COLO668 (cell line): Measurements from ENCODE around the gene CD74.
"Not testable (repeated sequence)": the region's sequence is repeated elsewhere in the genome, so short reads cannot be mapped to it uniquely, and the experiment has no call there.

Experiments used
- DNase-seq: peaks from one replicate; lab custom pipeline; 2025; ENCODE audit not compliant: unreplicated experiment; lab: John Stamatoyannopoulos, UW

The CD74 gene

DNA sequence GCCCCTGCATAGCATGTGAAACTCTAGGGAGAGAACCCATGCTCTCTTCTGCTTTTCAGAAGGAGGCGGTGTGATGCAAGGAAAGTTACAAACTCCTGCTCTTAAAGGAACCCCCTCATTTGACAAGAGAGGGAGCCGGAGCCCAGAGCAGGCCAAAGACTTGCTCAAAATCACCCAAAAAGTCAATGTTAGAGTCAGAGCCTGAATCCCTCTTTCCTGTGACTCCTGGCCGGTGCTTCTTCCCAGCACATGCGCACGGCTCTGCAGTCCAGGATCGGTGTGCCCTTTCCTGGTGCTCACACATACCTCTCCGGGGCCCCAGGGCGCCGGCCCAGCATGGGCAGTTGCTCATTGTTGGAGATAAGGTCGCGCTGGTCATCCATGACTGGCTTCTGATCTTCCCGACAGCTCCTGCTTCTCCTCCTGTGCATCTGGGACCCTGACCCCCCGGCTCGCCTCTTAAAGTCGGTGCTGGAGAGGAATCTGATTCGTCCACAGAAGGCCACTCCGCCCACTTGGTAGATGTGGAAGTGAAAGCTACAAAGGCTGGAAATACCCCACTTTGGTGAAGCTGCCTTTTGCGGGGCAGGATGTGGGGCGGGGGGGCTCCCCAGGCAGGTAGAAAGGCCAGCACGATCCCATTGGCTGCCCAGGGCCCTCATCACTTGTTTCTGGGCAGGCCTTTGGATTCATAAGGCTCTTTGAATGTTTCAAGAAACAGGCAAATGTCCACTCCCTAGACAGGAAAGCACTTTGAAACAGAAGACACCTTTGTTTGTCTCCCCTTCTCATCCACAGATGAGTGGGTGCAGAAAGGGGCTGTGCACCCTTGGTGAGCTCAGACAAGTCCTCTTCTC, at the start of gene CD74:
Gene CD74 (minus strand): TSS at position 592 of the 857 bp plus-strand sequence. CDS start 161 bp downstream, at position 431.
- no peak for DNase-seq

DNA sequence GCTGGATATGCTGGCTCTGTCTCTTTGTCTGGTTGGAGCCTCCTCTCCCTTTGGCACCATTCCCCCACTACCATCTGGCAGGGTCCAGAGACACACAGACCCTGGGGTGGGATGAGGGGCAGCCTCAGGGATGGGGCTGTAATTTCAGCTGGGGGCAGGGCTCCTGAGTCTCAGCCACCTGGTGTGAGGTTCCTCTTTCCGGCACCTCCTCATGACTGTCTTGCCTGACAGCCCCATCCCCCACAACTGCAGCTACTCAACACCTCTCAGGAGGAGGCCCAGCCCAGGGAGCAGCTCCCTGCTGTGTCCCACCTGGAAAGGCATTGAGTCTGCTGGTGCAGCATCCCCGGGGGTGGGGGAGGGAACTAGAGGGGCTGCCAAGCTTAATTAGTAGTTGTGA, 48.5 kb upstream of the CD74 start:
- peak; percentile 50 for DNase-seq

DNA sequence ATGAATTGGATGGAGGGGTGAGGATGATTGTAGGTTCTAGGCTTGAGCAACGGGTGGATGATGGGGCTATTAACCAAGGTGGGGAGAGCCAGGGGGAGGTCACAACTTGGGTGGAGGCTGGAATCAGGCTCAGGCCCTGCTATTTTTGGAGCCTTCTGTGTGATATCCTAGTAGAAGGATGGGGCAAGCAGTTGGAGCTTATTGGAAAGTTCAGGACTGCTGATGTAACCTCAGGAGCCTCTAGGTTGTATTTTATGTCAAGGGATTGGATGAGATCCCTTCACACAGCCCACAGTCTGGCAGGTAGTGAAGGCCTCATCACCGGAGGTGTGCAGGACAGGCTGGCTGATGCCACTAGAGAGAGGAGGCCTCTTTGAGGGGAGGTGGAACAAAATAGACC, 48.1 kb upstream of the CD74 start:
- no peak for DNase-seq

DNA sequence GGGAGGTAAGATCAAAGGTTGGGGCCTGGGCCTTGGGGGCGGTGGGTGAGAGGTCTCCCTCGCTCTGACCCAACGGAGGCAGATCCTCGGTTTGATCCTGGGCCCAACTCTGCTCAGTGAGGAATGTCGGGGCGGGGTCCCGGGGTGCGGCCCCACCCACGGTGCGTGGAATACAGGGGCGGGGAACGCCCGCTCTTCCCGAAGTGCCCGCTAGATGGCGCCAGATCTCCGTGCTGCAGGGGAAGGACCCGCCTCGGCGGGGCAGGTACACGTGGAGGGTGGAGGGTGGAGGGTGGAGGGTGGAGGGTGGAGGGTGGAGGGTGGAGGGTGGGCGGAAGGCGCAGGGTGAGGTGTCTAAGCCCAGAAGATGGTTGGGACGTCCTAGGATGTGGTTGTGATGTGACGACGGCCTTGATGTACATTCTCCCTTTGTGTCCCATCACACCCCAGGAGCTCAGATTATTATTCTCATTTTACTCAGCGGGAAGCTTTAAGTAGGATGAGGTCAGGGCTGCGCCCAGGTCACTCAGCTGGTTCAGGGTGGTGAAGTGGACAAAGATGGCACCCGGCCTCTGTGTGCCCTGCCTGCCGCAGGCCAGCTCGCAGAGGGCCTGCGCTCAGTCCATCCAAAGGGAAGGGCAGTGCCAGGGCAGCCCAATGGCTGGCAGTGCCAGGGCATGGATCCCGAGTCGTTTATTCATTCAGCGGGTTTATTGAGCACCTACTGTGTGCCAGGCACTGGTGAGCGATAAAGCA, 46.3 kb upstream of the CD74 start:
- DNase-seq, result peak; percentile 63

DNA sequence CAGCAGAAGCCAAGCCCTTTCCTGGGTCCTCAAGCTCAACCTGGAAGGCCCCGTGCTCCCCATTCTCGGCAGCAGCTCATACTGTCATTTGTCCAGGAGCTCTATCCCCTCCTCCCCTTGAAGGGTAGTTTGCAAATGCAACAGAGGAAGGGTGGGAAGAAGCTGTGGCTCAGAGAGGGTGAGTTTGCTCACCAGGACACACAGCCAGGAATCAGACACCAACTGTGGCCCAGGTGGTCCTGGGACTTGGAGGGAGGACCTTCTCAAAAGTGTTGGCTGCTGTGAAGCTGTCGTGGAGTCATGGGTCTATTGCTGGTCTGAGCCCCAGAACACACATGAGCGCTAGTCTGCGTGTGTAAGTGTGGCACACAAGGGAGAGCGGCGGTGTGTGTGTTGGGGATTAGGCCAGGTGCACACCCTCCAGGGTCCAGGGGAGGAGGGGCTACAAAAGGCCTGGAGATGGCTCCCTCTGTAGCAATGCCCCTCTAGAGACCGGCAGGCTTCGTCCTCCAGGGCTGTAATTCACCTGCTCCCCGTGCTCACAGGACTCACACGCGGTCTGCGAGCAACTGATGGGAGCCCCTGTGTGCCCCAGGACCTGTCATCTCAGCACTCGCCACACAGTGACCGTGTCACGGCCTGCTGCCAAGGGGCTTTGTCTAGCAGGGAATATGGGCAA, 45.0 kb upstream of the CD74 start:
- DNase-seq, result no peak

DNA sequence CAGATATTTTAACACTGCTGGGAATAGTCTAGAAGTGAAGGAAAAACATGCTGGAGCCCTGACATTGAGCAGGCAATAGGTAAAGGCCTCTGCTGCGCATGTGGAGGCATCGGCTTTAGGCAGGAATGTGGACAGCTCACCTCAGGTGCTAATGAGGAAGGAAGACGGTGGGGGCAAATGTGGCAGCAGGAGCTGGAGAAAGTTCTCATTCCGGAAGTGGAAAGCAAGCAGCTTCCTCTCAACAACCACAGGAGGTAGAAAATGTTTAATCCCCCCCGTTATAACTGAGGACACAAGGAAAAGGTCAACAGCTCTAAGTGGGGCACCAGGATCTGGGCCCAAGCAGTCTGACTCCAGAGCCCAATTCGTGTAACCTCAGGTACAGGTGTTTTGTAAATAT, 44.4 kb upstream of the CD74 start:
- DNase-seq, result no peak

DNA sequence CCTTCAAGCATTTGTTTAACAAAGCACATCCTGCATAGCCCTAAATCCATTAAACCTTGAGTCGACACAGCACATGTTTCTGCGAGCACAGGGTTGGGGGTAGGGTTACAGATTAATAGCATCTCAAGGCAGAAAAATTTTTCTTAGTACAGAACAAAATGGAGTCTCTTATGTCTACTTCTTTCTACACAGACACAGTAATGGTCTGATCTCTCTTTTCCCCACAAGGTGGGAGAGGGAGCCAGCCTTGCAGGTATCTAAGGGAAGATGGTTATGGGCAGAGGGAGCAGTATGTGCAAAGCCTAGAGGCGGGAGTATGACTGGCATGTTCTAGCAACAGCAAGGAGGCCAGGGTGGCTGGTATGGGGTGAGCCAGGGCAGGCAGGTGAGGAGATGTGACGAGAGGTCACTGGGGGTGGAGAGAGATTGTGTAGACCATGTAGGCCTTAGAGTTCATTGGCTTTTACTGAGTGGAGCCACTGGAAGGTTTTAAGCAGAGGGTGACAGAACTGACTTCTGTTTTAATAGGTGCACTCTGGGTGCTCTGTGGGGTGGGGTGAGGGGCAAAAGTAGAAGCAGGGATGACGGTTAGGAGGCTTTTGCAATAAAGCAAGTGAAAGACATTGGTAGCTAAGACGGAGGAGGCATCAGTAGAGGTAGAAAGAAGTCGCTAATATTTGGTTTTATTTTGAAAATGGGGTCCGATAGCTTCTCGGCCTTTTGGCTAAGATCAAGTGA, 42.0 kb upstream of the CD74 start:
- no peak for DNase-seq

DNA sequence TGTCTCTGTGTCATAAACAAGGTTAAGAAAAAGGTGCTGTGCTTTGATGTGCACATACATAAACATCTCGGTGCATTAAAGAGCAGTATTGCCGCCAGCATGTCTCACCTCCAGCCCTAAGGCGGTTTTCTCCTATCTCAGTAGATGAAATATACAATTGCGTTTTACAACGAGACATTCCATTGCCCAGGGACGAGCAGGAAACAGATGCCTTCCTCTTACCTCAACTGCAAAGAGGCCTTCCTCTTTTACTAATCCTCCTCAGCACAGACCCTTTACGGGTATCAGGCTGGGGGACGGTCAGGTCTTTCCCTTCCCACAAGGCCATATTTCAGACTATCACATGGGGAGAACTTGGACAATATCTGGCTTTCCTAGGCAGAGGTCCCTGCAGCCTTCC, 41.3 kb upstream of the CD74 start:
- not testable (repeated sequence) for DNase-seq

DNA sequence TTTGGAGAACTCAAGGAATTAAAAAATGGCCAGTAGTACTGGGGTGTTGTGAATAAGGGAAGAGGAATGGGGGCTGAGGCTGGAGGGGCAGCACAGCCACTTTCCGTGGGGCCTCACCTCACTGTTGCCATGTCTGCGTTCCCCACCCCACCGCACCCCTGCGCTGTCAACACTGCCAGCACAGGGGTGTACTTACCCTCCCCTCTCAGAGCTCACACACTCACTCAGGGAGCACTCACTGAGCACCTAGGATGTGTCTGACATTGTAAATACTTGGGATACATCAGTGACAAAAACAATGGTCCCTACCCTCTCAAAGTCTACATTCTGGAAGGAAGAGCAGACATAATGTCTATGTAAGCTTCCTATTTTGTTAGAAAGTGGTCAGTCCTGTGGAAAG, 40.2 kb upstream of the CD74 start:
- DNase-seq, result no peak

DNA sequence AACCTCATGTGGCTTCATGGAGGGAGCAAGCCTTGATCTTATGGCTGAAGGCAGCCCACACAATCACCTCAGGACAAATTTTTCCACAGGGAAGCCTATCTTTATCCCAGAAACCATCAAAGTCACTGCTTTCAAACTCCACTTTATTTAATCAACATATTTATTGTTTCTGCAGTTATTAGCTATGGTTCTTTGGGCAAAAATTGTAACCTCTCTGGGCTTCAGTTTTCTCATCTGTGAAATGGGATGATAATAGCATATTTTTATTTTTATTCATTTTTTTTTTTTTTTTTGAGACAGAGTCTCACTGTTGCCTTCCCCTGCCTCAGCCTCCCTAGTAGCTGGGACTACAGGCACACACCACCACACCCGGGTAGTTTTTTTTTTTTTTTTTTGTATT, 38.9 kb upstream of the CD74 start:
- DNase-seq, result no peak

DNA sequence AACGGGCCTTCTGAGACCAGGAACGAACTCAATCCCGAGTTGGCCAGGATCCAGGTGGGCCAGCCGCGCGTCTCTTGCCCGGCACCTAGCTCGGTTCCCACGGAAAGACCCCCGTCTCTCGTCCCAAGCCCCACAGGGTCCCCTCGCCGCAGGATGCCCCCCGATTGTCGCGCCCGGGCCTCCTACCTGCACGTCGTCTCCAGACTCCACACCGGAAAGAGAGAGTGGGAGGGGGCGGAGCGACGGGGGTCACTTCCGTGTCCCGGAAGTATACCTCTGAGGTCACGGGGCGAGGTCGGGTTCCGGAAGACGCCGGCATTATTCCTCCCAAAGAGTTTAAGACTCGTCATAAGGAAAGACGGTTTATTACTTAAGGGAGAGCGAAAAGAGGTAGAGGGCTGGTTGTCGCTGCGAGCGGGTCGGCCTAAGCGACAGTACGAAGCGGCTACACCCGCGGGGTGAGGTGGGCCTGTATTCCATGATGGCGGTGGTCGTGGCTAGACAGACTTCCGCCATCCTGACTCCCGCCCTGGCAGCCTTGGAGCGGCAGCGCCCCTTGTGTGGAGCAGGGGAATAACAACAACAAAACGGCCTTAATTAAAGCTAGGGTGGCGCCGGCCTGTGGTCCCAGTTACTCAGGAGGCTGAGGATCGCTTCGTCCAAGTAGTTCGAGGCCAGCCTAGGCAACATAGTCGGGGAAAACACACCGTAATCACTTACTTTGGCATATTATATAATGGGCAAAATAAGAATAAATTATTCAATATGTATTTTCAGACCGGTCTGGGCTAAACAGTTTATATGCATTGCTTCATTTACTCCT, 37.0 kb upstream of the CD74 start, which contains the start of gene RPS14:
Gene RPS14 (minus strand): TSS at position 223 of the 823 bp plus-strand sequence. CDS start 2,006 bp downstream, outside the sequence.
- peak; percentile 88 for DNase-seq

DNA sequence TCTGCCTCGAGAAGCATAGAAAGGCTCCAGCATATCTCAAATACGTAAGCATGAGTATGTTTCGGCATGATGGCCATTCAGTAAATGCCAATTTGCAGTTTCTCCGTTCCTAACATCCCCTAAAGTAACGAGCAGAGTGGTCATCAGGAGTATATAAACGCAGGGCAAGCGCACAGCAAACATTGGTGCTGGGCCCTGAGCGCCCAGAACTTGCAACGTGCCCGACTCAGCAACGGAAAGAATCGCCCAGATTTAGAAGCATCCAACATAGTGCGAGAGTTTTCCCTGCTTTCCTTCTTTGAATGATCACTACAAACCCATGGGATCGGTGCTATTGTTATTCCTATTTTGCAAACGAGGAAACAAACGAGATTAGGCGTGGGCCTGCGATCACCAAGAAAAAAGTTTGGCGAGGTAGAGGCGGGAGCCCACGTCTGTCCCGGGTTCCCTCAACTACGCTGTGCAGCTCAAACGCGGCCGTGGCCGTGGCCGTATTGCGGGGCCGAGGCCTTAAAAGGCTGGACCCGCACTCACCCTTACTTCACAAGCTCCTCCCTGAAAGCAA, 36.3 kb upstream of the CD74 start:
- peak; percentile 41 for DNase-seq

DNA sequence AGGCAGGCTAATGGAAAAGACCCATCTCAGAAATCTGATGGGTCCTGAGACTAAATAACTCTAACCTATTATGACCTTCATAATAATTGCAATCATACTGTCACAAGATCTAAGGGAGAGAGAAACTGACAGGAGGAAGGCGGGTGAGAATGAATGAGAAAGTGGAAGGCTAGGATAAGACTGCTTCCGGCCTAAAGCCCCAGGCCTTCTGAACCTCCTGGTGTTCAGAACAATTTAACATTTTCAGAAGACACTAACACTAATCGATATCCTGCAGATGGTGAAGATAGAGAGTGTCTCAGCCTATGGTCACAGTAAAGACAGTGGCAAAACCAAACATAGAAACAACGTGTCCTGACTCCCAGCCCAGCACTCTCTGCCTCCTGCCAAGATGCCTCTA, 35.6 kb upstream of the CD74 start:
- no peak for DNase-seq

DNA sequence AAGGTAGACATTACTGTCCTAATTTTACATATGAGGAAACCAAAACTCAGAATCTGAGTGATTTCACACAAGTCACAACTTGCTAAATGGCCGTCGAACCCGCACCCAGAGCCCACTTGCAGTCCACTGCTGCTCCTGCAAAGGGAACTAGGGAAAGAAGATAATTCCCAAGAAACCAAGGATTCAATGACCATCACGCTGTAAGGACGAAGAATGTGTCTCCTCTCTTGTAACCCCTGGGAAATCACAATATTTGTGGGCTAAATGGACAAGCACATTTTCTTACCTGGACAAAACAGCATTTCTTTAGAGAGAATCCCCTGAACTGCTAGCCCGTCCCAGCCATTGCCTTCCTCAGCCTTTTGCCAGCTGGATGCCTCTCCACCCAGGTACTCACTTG, 34.5 kb upstream of the CD74 start:
- DNase-seq, result no peak

DNA sequence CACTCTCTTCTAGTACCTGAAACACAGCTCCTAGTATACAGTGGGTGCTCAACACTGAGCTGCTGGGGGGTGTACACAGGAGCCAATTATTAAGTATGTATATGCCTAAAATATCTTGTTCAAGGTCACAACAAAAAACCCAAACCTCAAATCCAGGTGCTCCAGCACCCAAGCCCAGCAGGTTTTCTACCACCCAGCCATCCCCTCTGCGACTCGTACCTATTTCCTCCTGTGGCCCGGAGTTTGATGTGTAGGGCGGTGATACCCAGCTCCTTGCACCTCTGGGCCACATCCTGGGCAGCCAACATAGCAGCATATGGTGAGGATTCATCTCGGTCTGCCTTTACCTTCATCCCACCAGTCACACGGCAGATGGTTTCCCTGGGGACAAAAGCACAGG, 33.9 kb upstream of the CD74 start:
- no peak for DNase-seq

DNA sequence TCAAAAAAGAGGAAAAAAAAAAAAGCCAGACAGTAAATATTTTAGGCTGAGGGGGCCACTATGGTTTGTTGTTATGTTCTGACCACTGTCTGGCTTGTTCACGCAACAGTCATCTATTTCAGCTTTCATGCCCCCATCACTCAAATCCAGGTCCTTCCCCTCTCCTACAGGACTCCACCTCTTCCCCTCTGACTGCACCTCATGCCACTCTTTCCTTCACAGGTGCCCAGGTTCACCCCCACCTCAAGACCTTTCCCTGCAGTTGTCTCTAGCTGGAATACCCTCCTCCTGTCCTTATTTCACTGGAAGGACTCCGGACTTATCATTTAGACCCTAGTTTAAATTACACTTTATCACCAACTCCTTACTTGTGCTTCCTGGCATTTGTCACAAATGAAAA, 33.4 kb upstream of the CD74 start:
- no peak for DNase-seq

DNA sequence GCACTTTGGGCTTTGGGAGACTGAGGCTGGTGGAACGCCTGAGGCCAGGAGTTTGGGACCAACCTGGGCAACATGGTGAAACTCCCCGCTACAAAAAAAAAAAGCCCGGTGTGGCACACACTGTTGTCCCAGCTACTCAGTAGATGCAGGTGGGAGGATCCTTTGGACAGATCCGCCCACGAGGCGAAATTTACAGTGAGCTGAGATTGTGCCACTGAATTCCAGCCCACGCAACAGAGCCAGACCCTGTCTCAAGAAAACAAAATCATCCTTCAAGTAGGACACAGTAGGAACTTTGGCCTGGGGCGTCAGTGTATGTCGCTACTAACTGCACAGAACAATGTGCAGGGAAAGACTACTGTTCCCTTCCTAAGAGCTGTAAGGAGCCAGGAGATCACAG, 32.1 kb upstream of the CD74 start:
- DNase-seq, result no peak

DNA sequence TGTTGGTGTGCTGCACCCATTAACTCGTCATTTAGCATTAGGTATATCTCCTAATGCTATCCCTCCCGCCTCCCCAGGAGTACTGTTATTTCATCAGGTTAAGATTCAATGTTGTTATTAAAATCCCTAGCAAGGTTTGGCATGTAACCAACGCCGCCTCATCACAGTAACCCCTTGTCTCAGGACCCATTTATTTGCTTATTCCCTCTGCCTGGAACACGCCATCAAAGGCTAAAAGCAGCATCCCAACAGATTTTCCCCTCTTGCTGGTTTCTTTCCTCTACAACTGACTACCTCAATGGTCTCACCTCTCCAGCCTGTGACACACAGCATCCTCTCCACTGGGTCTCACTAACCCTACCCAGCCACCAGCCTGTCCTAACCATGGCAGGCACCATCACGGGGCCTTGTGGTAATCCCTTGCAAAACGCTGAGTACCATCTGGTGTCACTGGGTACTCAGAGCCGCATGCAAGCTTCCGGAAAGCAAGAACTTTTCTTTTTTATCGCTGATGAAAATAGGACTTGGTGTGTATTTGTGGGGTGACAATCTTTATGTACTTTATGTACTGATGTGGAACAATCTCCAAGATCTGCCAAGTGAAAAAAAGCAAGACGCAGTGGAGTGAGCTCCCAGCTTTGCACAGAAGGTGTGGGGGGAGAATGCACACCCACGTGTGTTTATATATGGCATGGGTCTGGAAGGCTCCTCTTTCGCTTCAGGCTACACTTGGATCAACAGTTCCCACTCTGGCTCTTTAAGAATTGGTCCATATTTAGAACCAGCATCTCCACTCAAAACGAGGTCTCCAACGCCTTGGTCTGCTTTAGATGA, 30.7 kb upstream of the CD74 start:
- DNase-seq, result no peak

DNA sequence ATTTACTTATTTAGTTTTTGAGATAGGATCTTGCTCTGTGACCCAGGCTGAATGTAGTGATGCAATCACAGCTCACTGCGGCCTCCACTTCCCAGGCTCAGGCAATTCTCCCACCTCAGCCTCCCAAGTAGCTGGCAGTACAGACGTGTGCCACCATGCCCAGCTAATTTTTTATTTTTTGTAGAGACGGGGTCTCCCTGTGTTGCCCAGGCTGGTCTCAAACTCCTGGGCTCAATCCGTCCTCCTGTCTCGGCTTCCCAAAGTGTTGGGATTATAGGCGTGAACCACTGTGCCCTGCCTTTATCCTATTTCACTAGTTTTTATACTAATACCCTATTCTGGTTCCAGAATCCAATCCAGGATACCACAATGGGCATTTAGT, 30.0 kb upstream of the CD74 start:
- no peak for DNase-seq
